ENCODE results near the gene OFD1.
"Not testable (repeated sequence)": the region's sequence is repeated elsewhere in the genome, so short reads cannot be mapped to it uniquely, and the experiment has no call there.

The OFD1 gene

DNA sequence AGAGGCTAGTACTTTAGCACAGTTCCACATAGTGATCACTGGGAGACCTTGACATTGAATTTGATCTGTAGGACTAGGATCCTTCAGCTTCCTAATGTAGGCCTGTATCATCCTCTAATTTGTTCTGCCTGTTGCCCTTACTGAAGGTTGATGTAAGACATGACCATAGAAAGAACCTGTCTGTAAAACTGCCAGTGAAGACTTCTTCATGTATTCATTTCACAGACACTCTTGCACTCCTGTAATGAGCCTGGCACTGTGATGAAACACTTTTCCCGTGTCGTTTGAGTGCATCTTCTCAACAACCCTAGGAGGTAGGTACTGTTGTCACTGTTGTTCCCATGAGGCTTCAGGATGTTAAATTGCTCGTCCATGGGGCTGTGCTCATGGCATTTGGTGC lies 31.0 kb upstream of the OFD1 start:
- DNase-seq: no peak

DNA sequence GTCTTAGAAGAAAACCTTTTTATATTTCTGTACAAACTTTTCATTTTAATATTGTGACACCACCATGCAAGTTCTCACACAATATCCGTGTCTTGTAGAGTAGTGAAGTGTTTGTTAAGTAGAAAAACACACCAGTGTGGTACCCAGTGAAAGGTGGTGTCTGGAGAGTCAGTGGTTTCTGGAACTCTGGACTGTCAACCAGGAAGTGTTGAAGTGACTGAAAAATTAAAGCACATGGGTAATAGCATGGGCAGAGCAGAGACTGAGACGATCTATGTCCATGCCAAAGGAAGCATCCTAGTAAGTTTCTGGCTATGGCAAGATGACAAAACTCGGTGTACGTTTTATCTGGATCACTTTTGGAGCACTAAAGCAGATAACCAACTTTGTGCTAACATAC lies 23.4 kb upstream of the OFD1 start:
- no peak for DNase-seq

DNA sequence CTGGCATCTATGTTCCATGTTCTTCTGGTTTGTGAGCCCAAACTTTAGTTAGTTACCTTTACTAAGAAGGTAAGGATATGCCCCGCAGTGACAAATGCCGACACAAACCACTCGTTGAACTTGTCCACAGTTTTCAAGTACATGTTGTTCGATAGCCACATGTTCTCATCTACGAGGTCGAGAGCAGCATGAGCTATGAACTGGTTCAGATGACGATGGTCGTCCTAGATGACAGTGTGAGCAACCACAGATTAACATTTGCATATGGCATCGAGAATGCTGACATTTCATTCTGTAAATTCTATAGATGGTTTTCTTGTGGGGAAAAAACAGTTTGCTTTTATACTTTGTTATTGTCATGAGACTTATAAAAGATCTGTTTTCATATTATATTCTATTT lies 18.1 kb upstream of the OFD1 start:
- DNase-seq: no peak

DNA sequence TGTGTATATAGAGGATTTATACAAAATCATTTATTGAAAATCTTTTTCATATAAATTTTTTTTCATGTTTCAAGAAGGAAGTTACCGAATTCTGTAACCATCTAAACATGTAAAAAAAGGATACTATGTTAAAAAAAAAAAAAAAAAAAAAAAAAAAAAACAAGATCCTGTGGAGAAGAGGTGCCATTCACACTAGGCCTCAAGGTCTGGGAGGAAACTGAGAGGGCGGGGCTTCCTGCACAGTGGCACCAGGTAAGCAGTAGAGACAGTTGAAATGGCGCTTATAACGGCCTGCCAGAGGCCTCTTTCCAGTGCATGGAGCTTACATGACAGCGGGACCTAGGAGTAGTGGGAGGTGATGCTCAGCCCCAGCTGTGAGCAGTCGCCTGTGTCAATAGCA lies 17.6 kb upstream of the OFD1 start:
- no peak for DNase-seq

DNA sequence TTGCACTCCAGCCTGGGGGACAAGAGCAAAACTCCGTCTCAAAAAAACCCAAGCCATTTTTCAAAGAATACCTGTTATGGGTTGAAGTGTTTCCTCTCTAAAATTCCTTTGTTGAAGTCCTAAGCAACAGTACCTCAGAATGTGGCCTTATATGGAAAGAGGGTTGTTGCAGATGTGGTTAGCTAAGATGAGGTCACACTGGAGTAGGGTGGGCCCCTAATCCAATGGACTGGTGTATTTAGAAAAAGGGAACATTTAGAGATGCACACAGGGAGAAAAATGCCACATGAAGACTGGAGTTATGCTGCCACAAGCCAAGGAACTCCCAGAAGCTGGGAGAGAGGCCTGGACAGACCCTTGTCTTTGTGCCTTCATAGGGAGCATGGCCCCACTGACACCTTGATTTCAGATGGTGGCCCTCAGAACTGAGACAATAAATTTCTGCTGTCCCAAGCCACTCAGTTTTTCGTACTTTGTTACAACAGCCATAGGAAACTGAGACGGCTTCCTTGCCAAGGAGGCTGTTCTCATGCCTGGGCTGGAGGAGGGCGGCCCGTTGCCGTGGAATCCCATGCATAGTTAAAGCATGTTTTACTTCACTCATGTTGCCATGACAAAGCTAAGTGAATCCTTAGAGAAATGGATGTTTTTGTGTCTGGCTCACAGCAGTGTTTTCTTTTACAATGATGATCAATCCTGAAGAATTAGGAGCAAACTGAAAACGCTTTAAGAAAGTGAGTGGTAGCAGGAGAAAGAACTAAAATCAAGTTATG lies 16.7 kb upstream of the OFD1 start:
- no peak for DNase-seq

DNA sequence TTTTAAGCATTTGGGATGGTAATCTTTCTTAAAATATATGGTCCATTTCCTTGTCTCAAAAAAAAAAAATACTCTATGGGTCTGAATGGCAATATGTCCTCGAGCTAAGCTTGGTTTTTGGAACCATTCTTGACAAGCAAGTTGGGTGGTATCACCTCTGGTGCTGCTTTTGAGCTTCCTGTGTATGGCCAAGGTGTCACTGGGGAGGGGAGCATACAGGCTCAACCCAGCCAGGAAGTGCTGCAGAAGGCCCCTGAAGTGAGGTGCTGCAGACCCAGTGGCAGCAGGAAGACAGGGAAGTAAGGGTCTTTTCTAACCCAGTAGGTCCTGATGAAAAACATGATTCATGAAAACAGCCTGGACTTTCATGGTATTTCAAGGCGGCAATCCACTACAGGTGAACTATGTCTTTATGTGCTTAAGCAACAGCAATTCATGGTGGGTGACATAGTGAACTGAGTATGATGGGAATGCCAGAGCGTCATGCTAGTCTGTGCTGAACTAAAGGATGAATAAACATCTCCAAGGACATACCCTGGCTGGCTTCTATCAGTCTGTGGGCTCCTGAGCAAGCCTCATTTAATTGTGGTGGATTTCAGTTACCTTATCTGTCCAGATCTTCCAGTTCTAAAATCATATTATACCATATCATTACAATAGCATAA lies 15.2 kb upstream of the OFD1 start:
- DNase-seq: no peak

DNA sequence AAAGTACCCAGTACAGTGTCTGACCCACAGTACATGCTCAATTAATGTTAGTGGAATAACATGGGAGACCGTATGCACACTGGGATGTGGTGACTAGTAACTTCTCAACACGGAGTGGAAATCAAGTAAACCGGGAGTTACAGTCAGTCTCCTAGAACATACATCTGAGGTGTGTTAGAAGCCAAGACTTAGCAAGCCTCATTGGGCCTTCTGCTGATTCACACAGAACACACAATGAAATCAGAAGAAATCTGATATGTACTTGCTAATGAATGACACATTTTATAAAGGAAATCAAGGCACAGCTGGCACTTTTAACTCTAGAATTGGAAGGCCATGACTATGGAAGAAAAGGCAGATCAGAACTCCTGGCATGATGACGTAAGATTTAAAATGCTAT lies 13.2 kb upstream of the OFD1 start:
- DNase-seq: no peak

DNA sequence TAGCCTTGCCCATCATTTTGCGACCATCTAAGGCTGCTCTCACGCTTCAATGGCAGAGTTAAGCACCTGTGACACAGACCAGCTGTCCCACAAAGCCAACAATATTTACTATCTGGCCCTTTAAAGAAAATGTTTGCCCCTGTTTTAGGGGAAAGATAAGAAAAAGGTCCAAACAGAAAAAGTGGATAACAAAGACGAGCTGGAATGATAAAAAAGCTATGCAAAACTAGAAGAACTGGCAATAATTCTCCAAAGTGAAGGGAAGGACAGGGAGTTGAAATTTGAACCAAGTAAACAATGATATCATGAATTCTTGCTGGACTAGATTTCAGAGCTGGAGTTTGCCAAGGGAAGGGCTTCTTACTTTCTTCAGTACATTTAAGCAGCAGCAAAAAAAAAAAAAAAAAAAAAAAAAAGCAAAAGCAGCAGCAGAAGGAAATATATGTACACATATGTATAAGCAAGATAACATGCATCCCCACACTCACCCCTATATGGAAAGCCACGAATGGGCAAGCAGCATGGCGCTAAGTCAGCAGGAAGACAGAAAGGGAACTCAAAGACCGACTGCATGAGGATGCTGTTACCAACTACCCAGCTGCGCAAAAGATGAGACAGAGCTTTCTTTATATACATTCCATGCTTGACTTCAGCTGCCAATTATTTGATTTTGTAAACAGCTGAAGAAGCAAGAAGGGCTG lies 12.6 kb upstream of the OFD1 start:
- no peak for DNase-seq

DNA sequence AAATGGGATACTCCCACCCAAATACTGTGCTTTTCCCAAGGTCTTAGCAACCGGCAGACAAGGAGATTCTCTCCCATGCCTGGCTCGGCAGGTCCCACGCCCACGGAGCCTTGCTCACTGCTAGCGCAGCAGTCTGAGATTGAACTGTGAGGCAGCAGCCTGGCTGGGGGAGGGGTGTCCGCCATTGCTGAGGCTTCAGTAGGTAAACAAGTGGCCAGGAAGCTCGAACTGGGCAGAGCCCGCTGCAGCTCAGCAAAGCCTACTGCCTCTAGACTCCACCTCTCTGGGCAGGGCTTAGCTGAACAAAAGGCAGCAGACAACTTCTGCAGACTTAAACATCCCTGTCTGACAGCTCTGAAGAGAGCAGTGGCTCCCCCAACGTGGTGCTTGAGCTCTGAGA lies 9.7 kb upstream of the OFD1 start:
- peak; percentile 7 to 34 for DNase-seq

DNA sequence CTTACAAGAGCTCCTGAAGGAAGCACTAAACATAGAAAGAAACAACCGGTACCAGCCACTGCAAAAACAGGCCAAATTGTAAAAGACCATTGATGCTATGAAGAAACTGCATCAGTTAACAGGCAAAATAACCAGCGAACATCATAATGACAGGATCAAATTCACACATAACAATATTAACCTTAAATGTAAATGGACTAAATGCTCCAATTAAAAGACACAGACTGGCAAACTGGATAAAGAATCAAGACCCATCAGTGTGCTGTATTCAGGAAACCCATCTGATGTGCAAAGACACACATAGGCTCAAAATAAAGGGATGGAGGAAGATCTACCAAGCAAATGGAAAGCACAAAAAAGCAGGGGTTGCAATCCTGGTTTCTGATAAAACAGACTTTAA lies 8.0 kb upstream of the OFD1 start:
- not testable (repeated sequence) for DNase-seq

DNA sequence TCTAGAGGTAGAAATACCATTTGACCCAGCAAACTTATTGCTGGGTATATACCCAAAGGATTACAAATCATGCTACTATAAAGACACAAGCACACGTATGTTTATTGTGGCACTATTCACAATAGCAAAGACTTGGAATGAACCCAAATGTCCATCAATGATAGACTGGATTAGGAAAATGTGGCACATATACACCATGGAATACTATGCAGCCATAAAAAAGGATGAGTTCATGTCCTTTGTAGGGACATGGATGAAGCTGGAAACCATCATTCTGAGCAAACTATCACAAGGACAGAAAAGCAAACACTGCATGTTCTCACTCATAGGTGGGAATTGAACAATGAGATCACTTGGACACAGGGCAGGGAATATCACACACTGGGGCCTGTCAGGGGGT lies 4.0 kb upstream of the OFD1 start:
- DNase-seq: not testable (repeated sequence)

DNA sequence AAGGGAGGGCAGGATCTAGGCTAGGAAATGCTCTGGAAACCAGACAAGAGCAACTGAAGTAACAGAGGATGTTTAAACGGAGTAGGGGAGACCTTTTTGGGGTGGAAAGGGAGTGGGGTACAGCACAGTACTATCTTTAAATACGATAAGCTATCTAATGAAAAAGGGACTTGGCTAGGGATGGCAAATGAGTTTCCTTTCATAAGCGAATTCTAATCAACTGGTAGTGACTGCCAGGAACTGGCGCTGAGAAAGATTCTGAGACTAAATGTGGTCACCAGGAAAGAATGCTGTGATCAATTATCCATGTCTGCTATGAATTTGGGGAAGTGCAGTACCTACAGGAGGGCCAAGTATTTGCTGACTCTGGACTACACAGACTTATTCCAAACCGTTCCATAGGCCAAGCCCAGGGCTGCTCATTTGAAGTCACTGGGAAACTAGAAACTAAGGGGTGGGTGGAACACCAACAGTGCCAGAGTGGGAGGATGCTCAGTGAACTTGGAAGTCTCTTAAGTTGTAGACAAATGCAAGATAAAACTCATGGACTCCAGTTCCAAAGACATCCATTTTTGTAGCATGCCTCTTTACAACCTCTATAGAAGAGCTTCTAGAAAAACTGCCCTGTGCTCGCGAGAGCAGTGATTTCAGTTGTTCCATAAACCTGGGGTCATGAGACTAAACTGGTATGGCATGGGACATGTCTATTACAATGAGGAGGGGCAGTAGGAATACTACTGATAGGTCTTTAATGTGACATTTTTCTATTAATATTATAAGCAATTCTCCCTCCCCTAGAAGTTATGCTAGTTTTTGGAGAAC lies 2.1 kb upstream of the OFD1 start:
- no peak for DNase-seq

DNA sequence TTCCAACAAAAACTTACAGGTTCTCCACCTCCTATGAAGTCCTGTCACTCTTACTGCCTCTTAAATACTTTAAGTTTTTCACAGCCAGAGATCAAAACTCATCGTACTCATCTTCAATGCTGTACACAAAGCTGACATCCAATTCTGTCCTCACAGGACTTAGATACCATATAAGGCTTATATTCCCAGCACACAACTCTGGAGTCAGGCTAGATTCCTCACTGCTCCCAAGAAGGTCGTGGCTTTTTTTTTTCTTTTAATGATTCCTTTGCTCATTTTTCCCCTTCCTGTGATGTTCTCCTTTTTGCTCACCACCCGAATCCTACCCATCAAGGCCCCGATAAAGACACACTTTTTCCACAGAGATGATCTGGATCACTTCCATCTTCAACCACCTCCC lies 1.0 kb upstream of the OFD1 start:
- DNase-seq: no peak

DNA sequence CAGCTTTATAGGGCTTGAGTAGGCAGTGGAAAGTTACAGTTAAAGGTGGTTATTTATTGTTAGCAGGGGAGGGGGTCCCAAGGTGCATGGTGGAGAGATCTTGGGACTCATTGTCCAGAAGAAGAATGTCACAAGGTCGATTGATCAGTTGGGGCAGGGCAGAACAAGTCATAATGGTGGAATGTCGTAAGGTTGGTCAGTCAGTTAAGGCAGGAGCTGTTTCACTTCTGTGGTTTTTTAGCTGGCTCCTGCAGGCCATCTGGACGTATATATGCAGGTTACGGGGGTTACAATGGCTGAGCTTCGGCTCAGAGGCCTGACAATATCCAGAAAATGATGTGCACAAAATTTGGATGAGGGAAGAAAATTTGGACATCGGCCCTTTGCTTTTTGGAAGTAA lies 7.1 kb downstream of the OFD1 start:
- DNase-seq: no peak

DNA sequence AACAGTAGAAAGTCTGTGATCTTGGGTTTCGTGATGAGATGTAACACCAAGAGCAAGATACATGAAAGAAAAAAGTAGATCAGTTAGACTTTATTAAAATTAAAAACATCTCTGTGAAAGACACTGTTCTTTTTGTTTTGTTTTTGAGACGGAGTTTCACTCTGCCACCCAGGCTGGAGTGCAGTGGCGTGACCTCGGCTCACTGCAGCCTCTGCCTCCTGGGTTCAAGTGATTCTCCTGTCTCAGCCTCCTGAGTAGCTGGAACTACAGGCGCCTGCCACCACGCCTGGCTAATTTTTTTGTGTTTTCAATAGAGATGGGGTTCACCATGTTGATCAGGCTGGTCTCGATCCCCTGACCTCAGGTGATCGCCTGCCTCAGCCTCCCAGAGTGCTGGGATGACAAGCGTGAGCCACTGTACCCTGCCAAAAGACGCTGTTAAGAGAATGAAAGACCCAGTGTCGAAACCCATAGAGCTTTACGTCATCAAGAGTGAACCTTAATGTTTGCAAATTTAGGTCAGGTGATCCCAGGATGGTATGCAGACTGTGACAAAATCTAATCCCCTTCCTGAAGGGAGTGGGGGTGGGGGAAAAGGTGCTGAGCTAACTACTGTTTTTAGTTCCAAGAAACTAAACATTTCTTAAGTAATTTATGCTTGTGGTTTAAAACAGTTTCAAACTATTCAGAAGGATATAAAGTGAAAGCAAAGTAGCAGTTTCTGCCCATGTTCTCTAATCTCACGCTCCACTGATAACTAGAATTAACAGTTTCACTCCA lies 8.0 kb downstream of the OFD1 start:
- no peak for DNase-seq

DNA sequence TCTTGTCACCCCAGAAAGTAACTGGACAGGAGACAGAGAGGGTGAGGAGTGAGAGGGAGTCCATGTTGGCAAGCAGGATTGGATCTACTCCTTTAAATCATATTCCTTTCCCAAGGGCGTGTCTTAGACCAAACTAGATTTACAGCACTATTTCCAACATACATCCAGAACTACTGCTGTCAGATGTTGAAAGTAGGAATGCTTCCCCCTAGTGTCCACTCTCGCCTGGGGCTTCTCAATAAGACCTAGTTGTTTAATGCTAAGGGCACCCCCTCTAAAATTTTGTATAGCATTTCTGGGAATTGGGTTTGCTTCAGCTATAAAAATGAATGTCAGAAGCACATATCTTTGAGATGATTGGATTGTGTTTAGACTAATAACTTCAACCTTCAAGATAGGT lies 13.3 kb downstream of the OFD1 start:
- DNase-seq: no peak

DNA sequence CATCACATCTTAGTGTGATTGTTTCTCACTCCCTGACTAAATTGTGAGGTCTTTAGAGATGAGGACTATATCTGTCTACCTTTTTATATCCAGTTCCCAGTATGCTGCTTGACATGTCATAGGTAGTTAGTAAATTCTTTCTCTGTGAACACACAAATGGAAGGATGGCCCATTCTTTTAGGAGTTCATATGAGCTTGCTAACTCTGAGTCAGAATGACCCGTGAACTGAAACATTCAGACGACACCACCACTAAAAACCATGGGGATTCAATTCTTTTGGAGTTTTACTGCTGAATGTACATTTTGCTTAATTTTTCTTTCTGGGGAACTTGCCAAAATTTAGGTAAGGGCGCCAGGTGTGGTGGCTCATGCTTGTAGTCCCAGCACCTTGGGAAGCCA lies 13.9 kb downstream of the OFD1 start:
- no peak for DNase-seq

DNA sequence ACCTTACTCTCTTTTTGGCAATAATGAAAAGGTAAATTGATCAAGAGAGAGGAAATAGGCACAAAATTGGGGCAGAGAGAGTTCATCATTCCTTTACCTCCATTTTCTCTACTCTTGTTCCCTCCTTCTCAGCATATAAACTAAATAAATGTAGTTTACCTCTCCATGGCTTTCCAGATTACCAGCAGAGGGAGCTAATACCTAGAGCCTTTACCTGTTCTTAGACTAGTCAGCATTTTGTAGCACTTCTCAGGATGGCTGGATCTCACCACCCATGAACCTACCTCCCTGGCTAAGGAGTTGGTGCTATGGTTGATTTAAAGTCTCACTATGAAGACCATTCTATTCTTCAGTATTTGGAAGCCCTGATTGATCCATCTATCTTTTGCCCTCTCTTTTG lies 15.7 kb downstream of the OFD1 start:
- DNase-seq: no peak

DNA sequence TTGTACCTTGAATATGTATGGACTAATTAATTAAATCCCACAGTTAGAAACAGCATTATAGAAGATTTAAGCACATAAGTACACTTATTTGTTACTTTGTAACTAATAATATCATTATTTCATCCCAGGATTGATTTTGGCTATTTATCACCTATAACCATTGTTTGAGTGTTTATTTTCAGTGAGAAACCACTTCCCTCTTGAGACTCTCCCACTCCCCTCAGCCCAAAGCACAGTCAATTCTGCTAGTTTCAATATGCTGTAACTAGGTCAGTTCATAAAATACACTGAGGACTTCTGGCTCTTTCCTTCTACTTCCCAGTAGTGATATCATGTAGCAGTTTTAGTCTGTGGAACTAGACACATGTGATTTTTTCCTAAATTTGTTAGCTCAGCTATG lies 16.3 kb downstream of the OFD1 start:
- no peak for DNase-seq

DNA sequence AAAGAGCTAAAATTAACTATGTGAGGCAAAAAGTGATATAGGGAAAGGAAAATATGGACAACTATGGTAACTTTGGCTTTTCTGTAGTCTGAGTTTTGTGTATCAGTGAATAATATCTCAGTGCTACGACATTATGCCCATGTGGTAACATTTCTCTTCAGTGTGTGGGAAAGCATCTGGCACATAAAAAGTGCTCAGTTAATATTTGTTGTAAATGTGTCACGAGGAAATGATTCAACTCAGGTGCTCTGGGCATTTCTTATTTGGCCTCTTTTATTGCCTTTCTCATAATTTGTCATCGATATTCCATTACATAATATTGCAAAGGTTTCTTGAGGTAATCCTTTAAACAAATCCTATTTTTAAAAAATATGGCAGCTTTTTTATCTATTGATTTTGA lies 17.6 kb downstream of the OFD1 start:
- no peak for DNase-seq

DNA sequence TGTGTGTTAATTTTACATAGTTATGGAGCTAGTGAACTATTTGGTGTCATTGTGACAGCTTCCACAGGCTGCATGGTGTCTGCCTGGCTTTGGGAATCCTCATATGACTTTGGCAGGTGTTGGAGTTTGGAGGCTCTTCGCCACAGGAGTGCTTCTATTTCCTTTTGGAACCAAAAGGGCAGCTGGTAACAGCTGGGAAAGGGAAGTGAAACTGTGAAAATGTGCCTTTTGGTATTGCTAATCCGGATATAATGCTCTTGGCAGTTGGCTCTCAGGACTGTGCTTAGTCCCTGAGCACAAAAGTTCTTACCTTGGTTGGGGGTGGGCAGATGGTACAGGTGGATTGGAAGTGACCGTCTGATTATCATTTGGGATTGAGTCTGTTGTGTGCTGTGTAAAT lies 18.1 kb downstream of the OFD1 start:
- DNase-seq: no peak

DNA sequence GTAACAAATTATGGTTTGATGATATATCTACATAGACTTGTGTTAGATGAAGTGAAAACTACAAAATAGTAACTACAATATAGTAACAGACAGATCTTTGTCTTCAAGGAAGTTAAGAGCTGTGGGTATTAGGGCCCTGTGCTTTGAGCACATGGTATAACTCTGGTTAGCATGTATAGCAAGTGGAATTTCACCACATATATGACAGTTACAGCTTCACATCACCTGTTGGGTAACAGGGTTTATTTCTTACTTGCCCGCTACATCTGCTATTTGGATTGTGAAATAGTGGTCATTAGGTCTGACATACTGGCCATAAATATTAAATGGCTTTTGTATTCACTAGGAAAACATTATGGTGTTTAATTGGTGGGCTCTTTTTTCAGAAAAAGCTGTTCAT lies 20.2 kb downstream of the OFD1 start:
- no peak for DNase-seq

DNA sequence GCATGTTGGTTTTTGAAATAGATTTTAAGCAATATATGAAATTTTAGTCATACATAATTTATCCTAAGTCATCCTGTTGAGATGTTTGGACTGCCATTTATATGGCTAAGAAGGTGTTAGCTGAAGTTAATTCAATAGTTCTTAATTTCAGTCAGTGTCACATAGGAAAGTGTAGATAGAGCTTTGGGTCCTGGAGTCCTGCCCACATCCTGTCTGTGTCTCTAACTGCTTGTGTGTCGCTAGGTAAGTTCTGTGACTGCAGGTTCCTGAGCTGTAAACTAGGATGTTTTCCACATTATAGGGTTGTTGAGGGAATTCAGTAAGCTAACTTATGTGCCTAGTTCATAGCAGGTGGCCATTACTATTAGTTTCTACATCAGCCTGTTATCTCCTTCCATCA lies 20.7 kb downstream of the OFD1 start:
- DNase-seq: no peak

Measured in NCI-H187 (cell line).